ENCODE measurements around the gene ADH4. TPM values are rescaled to one million over a fixed set of nuclear protein-coding genes. Genes with fewer than 3 reads are reported as not detected.

ADH4 gene
- total RNA-seq, 1 experiment from 2014 or later: 0.25 TPM

DNA sequence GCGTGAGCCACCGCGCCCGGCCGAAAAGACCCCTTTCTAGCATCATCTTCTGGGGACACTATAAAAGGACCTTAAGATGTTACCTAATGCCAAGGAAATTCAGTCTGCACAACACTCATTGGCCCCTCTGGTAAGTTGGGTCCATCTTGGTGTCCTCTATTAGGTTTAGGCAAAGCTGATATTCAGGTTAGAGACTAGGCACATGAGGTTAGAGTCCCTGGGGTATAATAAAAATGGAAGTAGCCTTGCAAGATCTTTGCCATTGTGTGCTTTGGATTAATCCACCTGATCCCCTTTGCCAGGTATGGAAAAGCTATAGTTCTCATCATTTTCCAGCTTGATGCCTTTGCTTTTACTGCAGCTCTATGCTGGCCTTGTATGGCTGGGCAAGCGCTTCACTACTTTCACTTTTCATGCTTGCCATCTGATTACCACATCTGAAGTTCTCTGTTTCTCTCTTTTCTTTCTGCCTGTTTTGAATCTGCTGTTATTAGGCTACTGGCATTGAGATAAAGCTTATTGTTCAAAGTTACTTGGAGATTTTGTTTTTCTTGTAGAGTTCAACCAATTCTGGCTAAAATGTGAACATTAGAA, 5.4 kb upstream of the ADH4 start:
- Histone ChIP-seq H2AFZ (ENCODE audit: low read depth, low read length, poor library complexity, severe bottlenecking) (no peak overlapping the region), H3K9ac (ENCODE audit: low read length) (no peak overlapping the region), H3K4me2 (ENCODE audit: low read length) (no peak overlapping the region), H3K79me2 (ENCODE audit: insufficient read depth, low read length) (no peaks in the 10 kb centered on the region), H3K9me2 (ENCODE audit: insufficient read depth) (no peaks in the 10 kb centered on the region), H3K4me3 (replicated peaks in 1 of 2; ENCODE audit: low read depth in 1 of 2, low read length in 2 of 2) (no peak overlapping the region), H3K4me1 (ENCODE audit: control insufficient read depth in 1 of 2, insufficient read depth in 2 of 2, low read length in 2 of 2) (no peaks in the 10 kb centered on the region), H3K27me3 (ENCODE audit: insufficient read depth, low read length) (no peaks in the 10 kb centered on the region), H3K9me3 (ENCODE audit: control insufficient read depth in 1 of 2, insufficient read depth in 1 of 2, low read depth in 1 of 2, low read length in 2 of 2) (no peaks in the 10 kb centered on the region), H3K36me3 (ENCODE audit: control insufficient read depth in 1 of 2, insufficient read depth in 2 of 2, low read length in 2 of 2) (no peaks in the 10 kb centered on the region), H4K20me1 (ENCODE audit: insufficient read depth) (no peaks in the 10 kb centered on the region), H3K27ac (ENCODE audit: low read depth, low read length) (no peak overlapping the region)
- DNase-seq (ENCODE audit: low read depth, low spot score) (no peak), ATAC-seq (no peak)
- ChIA-PET RAD21 (ENCODE audit: low non-redundant PET in 1 of 2, low total read pairs in 2 of 2, uncharacterized antibody in 2 of 2, unreplicated experiment in 2 of 2) (no interaction called here), POLR2A (no interaction called here), CTCF (no interaction called here)
- intact Hi-C loops (cut with micrococcal nuclease): no loop called here
- no TSS peak for BruUV-seq (replicated peaks)
- TF ChIP-seq POLR2A (IDR thresholded peaks at IDR 0.05; ENCODE audit: borderline replicate concordance, extremely low read depth, insufficient read depth, insufficient read length) (no peak), JUND (IDR thresholded peaks at IDR 0.05) (no peak), REST (IDR thresholded peaks at IDR 0.05; ENCODE audit: low read depth) (no peak), EGR1 (IDR thresholded peaks at IDR 0.05; ENCODE audit: low read depth) (no peak), ZFX (IDR thresholded peaks at IDR 0.05) (no peak), TCF7L2 (IDR thresholded peaks at IDR 0.05; ENCODE audit: borderline replicate concordance, extremely low read depth, insufficient read depth, insufficient read length) (no peak), SP1 (IDR thresholded peaks at IDR 0.05; ENCODE audit: low read depth) (no peak), EZH2phosphoT487 (IDR thresholded peaks at IDR 0.05; ENCODE audit: borderline replicate concordance) (no peak), CBX3 (IDR thresholded peaks at IDR 0.05; ENCODE audit: low read depth) (no peak), SIN3A (IDR thresholded peaks at IDR 0.05; ENCODE audit: low read depth) (no peak), CEBPB (IDR thresholded peaks at IDR 0.05; ENCODE audit: low read depth) (no peak), ELF1 (IDR thresholded peaks at IDR 0.05; ENCODE audit: borderline replicate concordance, low read depth) (no peak), EZH2 (IDR thresholded peaks at IDR 0.05) (no peak), SRF (IDR thresholded peaks at IDR 0.05; ENCODE audit: low read depth) (no peak), FOSL1 (IDR thresholded peaks at IDR 0.05; ENCODE audit: low read depth) (no peak), POLR2AphosphoS5 (IDR thresholded peaks at IDR 0.05; ENCODE audit: low read depth, low read length) (no peak)
- TF ChIP-seq, protein P1, sequence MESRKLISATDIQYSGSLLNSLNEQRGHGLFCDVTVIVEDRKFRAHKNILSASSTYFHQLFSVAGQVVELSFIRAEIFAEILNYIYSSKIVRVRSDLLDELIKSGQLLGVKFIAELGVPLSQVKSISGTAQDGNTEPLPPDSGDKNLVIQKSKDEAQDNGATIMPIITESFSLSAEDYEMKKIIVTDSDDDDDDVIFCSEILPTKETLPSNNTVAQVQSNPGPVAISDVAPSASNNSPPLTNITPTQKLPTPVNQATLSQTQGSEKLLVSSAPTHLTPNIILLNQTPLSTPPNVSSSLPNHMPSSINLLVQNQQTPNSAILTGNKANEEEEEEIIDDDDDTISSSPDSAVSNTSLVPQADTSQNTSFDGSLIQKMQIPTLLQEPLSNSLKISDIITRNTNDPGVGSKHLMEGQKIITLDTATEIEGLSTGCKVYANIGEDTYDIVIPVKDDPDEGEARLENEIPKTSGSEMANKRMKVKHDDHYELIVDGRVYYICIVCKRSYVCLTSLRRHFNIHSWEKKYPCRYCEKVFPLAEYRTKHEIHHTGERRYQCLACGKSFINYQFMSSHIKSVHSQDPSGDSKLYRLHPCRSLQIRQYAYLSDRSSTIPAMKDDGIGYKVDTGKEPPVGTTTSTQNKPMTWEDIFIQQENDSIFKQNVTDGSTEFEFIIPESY (IDR thresholded peaks at IDR 0.05; ENCODE audit: extremely low read depth, insufficient replicate concordance, low read length): no peak
- TF ChIP-seq, protein P2, sequence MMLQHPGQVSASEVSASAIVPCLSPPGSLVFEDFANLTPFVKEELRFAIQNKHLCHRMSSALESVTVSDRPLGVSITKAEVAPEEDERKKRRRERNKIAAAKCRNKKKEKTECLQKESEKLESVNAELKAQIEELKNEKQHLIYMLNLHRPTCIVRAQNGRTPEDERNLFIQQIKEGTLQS (IDR thresholded peaks at IDR 0.05): no peak
